Activated CD8-positive, alpha-beta T cell treated with anti-CD3 and anti-CD28 coated beads for 36 hours (primary cell): ENCODE results near the gene FOXP1. TPM values are rescaled to one million over a fixed set of nuclear protein-coding genes. Genes with fewer than 3 reads are reported as not detected.

Experiments used
- ATAC-seq: fragments of 200-7000 bp; cut with Tn5 transposase; one replicate; pipeline ENCODE4 v1.10.0; 2021; ENCODE audit warnings: mild to moderate bottlenecking, moderate library complexity
- CTCF ChIA-PET: fragments of 350-600 bp; sonication (Branson Sonifier 250); formaldehyde crosslinking; loops from one replicate; lab custom pipeline; 2021; ENCODE audit warnings: antibody characterized with exemption; lab: Charles Lee
- POLR2A ChIA-PET: fragments of 350-600 bp; sonication (Branson Sonifier 250); formaldehyde crosslinking; loops from one replicate; lab custom pipeline; 2021; ENCODE audit warnings: antibody characterized with exemption; lab: Charles Lee
- DNase-seq: peaks from one replicate; pipeline ENCODE4 v3.0.0-alpha.2; 2020
- H3K27ac Mint-ChIP-seq: one replicate; pipeline ENCODE4 v1.8.0; 2021; ENCODE audit warnings: mild to moderate bottlenecking, mixed read lengths
- H3K27me3 Mint-ChIP-seq: one replicate; pipeline ENCODE4 v1.8.0; 2021; ENCODE audit warnings: mixed read lengths
- H3K36me3 Mint-ChIP-seq: one replicate; pipeline ENCODE4 v1.8.0; 2021; ENCODE audit warnings: low read depth, mixed read lengths
- H3K4me1 Mint-ChIP-seq: one replicate; pipeline ENCODE4 v1.8.0; 2021; ENCODE audit warnings: low read depth, mixed read lengths
- H3K4me3 Mint-ChIP-seq: one replicate; pipeline ENCODE4 v1.8.0; 2021; ENCODE audit warnings: mild to moderate bottlenecking, moderate library complexity, mixed read lengths
- H3K9me3 Mint-ChIP-seq: one replicate; pipeline ENCODE4 v1.8.0; 2021; ENCODE audit warnings: mixed read lengths
- CTCF ChIP-seq: fragments of 200-600 bp; IDR thresholded peaks from one replicate; pipeline ENCODE4 v1.8.0; 2022; ENCODE audit warnings: antibody characterized with exemption, mild to moderate bottlenecking
- intact Hi-C: fragments of 100-400 bp; cut with micrococcal nuclease; formaldehyde crosslinking; loops from one replicate; pipeline ENCODE4 v1.10.0; 2022
- total RNA-seq, 2 experiments: library from RNA; stranded (reverse); gene quantifications; one replicate each; pipeline ENCODE4 v1.2.3, GENCODE V29; 2021

FOXP1 gene
- total RNA-seq, 2 experiments from 2014 or later: 145 to 153 TPM

GRCh38 chr3:71505767-71506350, 77.7 kb downstream of the FOXP1 start:
- Mint-ChIP-seq H3K36me3 (peaks cover 12% of the 10 kb centered on the region), H3K4me3 (no peak overlapping the region), H3K4me1 (peaks cover 43% of the 10 kb centered on the region), H3K27me3 (no peaks in the 10 kb centered on the region), H3K27ac (no peak overlapping the region), H3K9me3 (peaks cover 3% of the 10 kb centered on the region)
- DNase-seq (no peak), ATAC-seq (no peak)
- TF ChIP-seq CTCF: no peak
- intact Hi-C loops: no loop called here
- ChIA-PET POLR2A (interaction anchor here (1.8 kb wide), 1 partner anchor 9 kb away, joined by 5 read pairs; no protein-coding TSS in a partner anchor), CTCF (interaction anchor here (1.2 kb wide), 1 partner anchor 8 kb away, joined by 3 read pairs; no protein-coding TSS in a partner anchor)

GRCh38 chr3:71504250-71505036, 79.1 kb downstream of the FOXP1 start:
- CTCF ChIA-PET: interaction anchor here (1.3 to 2.0 kb wide), 3 partner anchors 8 to 49 kb away, joined by 3 to 5 read pairs (median 3); no protein-coding TSS in a partner anchor
- Mint-ChIP-seq H3K36me3 (peaks cover 17% of the 10 kb centered on the region), H3K4me1 (peaks cover 46% of the 10 kb centered on the region), H3K4me3 (no peak overlapping the region), H3K27ac (peak overlapping the region; percentile 68), H3K27me3 (no peaks in the 10 kb centered on the region), H3K9me3 (peaks cover 8% of the 10 kb centered on the region)
- POLR2A ChIA-PET: interaction anchor here (1.5 kb wide), 1 partner anchor 78 kb away, joined by 6 read pairs; the partner anchor contains the start of gene FOXP1
- intact Hi-C loops: no loop called here
- TF ChIP-seq CTCF: no peak
- peak; percentile 58 for DNase-seq
- ATAC-seq: peak; percentile 70

- POLR2A ChIA-PET: interaction anchor here (1.5 kb wide), 1 partner anchor 79 kb away, joined by 6 read pairs; the partner anchor contains the start of gene FOXP1
- Mint-ChIP-seq H3K9me3 (peaks cover 8% of the 10 kb centered on the region), H3K27me3 (no peaks in the 10 kb centered on the region), H3K27ac (peak overlapping the region; percentile 40), H3K36me3 (peaks cover 20% of the 10 kb centered on the region), H3K4me3 (no peak overlapping the region), H3K4me1 (peaks cover 47% of the 10 kb centered on the region)
- DNase-seq (no peak), ATAC-seq (no peak)
- no peak for TF ChIP-seq CTCF
- CTCF ChIA-PET: interaction anchor here (1.3 to 2.0 kb wide), 3 partner anchors 9 to 48 kb away, joined by 3 to 5 read pairs (median 3); no protein-coding TSS in a partner anchor
- intact Hi-C loops: no loop called here
Observed at GRCh38 chr3:71503525-71504249, 79.8 kb downstream of the FOXP1 start.

GRCh38 chr3:71502066-71502625, 81.4 kb downstream of the FOXP1 start:
- peaks cover 8% of the 10 kb centered on the region for H3K9me3 Mint-ChIP-seq
- ChIA-PET POLR2A (no interaction called here), CTCF (interaction anchor here (1.6 kb wide), 1 partner anchor 9 kb away, joined by 4 read pairs; no protein-coding TSS in a partner anchor)
- no peak for DNase-seq
- ATAC-seq: no peak
- intact Hi-C loops: no loop called here
- no peaks in the 10 kb centered on the region for H3K27me3 Mint-ChIP-seq
- TF ChIP-seq CTCF: no peak
- no peak overlapping the region for H3K27ac Mint-ChIP-seq
- H3K4me3 Mint-ChIP-seq: no peak overlapping the region
- H3K4me1 Mint-ChIP-seq: peaks cover 61% of the 10 kb centered on the region
- H3K36me3 Mint-ChIP-seq: peaks cover 20% of the 10 kb centered on the region
